ENCODE measurements around the gene N4BP2L2. TPM values are rescaled to one million over a fixed set of nuclear protein-coding genes. Genes with fewer than 3 reads are reported as not detected.

The N4BP2L2 gene
- total RNA-seq, 1 experiment from 2014 or later: 61.4 TPM

DNA sequence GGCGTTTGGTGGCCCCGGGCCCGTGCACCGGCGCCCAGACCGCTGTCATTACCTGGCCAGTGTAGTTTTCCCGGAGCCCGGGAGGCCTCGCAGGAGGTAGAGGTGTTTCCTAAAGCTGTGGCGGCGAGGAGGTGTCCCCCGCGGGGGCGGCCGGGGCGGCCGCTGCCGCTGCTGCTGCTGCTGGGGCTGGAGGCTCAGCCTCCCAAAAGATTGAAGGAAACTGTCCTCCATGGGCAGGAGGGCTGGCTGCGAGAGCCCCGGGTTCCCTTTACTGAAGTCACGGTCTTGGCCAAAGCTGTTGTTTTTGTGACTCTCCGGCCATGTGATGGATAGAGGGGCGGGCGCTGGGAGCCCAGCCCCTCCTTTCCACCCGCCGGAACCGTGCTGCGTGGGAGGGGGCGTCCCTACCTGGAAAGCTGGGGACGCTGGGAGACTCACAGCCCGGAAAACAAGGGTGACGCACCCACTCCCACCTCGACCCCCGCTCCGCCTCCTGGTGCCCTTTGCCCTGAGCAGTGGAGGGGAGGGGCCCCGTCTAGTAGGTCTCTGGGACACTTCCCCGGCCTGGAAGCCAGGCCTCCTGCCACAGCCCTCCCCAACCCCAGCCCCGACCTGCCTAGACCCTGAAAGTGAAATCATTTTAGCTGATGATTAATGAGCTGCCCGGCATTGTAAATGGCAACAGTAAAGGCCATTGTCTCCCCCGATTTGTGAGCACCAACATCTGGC lies 110.6 kb downstream of the N4BP2L2 start, which contains the start of gene N4BP2L1:
N4BP2L1 (minus strand) TSS at position 279 of the 729 bp plus-strand sequence; CDS start at position 231, 48 bp downstream.
- Histone ChIP-seq H3K27ac (ENCODE audit: insufficient read length, low read depth, low read length) (no peak within 1 kb of the TSS), H3K56ac (ENCODE audit: insufficient read length, low read depth, low read length) (no peak within 1 kb of the TSS), H3K18ac (ENCODE audit: insufficient read length, low read depth, low read length) (no peak within 1 kb of the TSS), H4K5ac (ENCODE audit: insufficient read length, low read depth, low read length) (no peak within 1 kb of the TSS), H2BK12ac (ENCODE audit: insufficient read length, low read depth, low read length) (peak within 1 kb of the TSS; percentile 55), H3K79me1 (ENCODE audit: insufficient read depth, low read depth, low read length, poor library complexity, severe bottlenecking) (no peaks in the 10 kb centered on the region), H3K4ac (ENCODE audit: low read depth, low read length) (no peak within 1 kb of the TSS), H3K9ac (ENCODE audit: extremely low read depth, insufficient read length, low read length) (peak within 1 kb of the TSS; percentile 54), H3K23ac (ENCODE audit: insufficient read length, low read depth, low read length) (no peak within 1 kb of the TSS), H2AK5ac (ENCODE audit: insufficient read length, low read length) (no peak within 1 kb of the TSS), H3K9me3 (ENCODE audit: control insufficient read depth, low read depth, low read length) (no peaks in the 10 kb centered on the region), H3K4me2 (ENCODE audit: insufficient read depth, insufficient read length, low read length) (peak within 1 kb of the TSS; percentile 46), H3K27me3 (ENCODE audit: insufficient read depth, low read length) (peaks cover 4% of the 10 kb centered on the region), H4K8ac (replicated peaks; ENCODE audit: insufficient read length, low read depth, low read length) (no peak within 1 kb of the TSS), H2BK5ac (ENCODE audit: insufficient read length, low read length) (no peak within 1 kb of the TSS), H2BK120ac (ENCODE audit: low read depth, low read length, poor library complexity, severe bottlenecking) (no peak within 1 kb of the TSS), H2AFZ (ENCODE audit: low read length) (no peak within 1 kb of the TSS), H3T11ph (ENCODE audit: low read length) (no peak within 1 kb of the TSS), H2BK15ac (ENCODE audit: low read depth, low read length) (no peak within 1 kb of the TSS; the same call in 1 of the 2 replicates), H3K79me2 (ENCODE audit: insufficient read depth, low read length) (no peaks in the 10 kb centered on the region), H3K4me1 (ENCODE audit: insufficient read depth, low read length) (peaks cover 3% of the 10 kb centered on the region; the same call in 1 of the 2 replicates), H4K20me1 (ENCODE audit: control insufficient read depth, insufficient read depth, insufficient read length) (no peaks in the 10 kb centered on the region), H3K23me2 (ENCODE audit: insufficient read length, low read depth, low read length, poor library complexity, severe bottlenecking) (peaks cover 17% of the 10 kb centered on the region), H3K14ac (ENCODE audit: insufficient read depth, low read length) (peak within 1 kb of the TSS; percentile 89), H2BK20ac (ENCODE audit: low read depth, low read length, poor library complexity, severe bottlenecking) (no peak within 1 kb of the TSS), H4K91ac (ENCODE audit: insufficient read length, low read depth, low read length) (no peak within 1 kb of the TSS)
- H3K4me3 Mint-ChIP-seq: peak within 1 kb of the TSS; percentile 74 to 81
- TF ChIP-seq, protein P1, sequence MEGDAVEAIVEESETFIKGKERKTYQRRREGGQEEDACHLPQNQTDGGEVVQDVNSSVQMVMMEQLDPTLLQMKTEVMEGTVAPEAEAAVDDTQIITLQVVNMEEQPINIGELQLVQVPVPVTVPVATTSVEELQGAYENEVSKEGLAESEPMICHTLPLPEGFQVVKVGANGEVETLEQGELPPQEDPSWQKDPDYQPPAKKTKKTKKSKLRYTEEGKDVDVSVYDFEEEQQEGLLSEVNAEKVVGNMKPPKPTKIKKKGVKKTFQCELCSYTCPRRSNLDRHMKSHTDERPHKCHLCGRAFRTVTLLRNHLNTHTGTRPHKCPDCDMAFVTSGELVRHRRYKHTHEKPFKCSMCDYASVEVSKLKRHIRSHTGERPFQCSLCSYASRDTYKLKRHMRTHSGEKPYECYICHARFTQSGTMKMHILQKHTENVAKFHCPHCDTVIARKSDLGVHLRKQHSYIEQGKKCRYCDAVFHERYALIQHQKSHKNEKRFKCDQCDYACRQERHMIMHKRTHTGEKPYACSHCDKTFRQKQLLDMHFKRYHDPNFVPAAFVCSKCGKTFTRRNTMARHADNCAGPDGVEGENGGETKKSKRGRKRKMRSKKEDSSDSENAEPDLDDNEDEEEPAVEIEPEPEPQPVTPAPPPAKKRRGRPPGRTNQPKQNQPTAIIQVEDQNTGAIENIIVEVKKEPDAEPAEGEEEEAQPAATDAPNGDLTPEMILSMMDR (conservative IDR thresholded peaks at IDR 0.05): no peak
- peaks cover 2 to 3% (median 3%) of the 10 kb centered on the region in 3 experiments; a peak in 4 of 7 replicates for H3K36me3 Mint-ChIP-seq (ENCODE audit: insufficient read depth in 1 of 3, low read depth in 3 of 3)
- H3K9me3 Mint-ChIP-seq: no peaks in the 10 kb centered on the region; a peak in 1 of 5 replicates
- no CpG with 5 or more reads among the region's 40 CpGs for WGBS (ENCODE audit: extremely low coverage, insufficient read length, low lambda C conversion rate)
- H3K4me1 Mint-ChIP-seq: peaks cover 23 to 24% of the 10 kb centered on the region in 2 experiments
- H3K27me3 Mint-ChIP-seq (ENCODE audit: low read depth): peaks cover 19% of the 10 kb centered on the region
- peak; percentile 69 for DNase-seq
- H3K27ac Mint-ChIP-seq: no peak within 1 kb of the TSS
